Bronchial epithelial cell (primary cell): ENCODE data around the gene TENT4A. TPM values are rescaled to one million over a fixed set of nuclear protein-coding genes. Genes with fewer than 3 reads are reported as not detected.

Source experiments
- DNase-seq: peaks from one replicate; pipeline ENCODE4 v3.0.0-alpha.2; 2010; ENCODE audit warnings: low read depth
- FAIRE-seq: peaks from 2 replicates; lab custom pipeline; 2011; peaks lifted over from hg19 to GRCh38; lab: Jason Lieb, UNC
- H3K27me3 ChIP-seq: 2 replicates; pipeline ENCODE4 v1.5.1; 2011; ENCODE audit warnings: low read length; ENCODE audit not compliant: control insufficient read depth, insufficient read depth
- H3K36me3 ChIP-seq: 2 replicates; pipeline ENCODE4 v1.5.1; 2011; ENCODE audit warnings: low read length; ENCODE audit not compliant: control insufficient read depth, insufficient read depth
- H3K4me3 ChIP-seq: 2 replicates; pipeline ENCODE4 v1.5.1; 2011; ENCODE audit warnings: mild to moderate bottlenecking, low read depth, low read length, control low read depth
- CTCF ChIP-seq: IDR thresholded peaks from 2 replicates; pipeline ENCODE4 v1.5.1; 2011; ENCODE audit warnings: mild to moderate bottlenecking, moderate library complexity, low read length, control low read depth, inconsistent platforms; ENCODE audit not compliant: insufficient read depth, severe bottlenecking
- total RNA-seq: library from RNA; depleted of rRNA; stranded (reverse); fragments of >200 nt; gene quantifications from 2 replicates; pipeline ENCODE4 v1.2.1, GENCODE V29; 2014

Gene TENT4A
- total RNA-seq, 1 donor from 2014 or later: 6.8 TPM

- Histone ChIP-seq H3K27me3 (no peaks in the 10 kb centered on the region), H3K36me3 (peaks cover 7% of the 10 kb centered on the region), H3K4me3 (no peak overlapping the region)
- no peak for TF ChIP-seq CTCF
- DNase-seq: no peak
- FAIRE-seq: no peak
These were observed 38.8 kb upstream of the TENT4A start for GRCh38 chr5:6674421-6674820.

- no peak for DNase-seq
- no peak for TF ChIP-seq CTCF
- no peak for FAIRE-seq
- Histone ChIP-seq H3K27me3 (no peaks in the 10 kb centered on the region), H3K36me3 (peaks cover 5% of the 10 kb centered on the region), H3K4me3 (no peak overlapping the region)
These were observed 38.3 kb upstream of the TENT4A start for GRCh38 chr5:6674886-6675285.

- no peaks in the 10 kb centered on the region for H3K27me3 ChIP-seq
- no peak for FAIRE-seq
- H3K36me3 ChIP-seq: no peaks in the 10 kb centered on the region
- H3K4me3 ChIP-seq: no peak overlapping the region
- peak; percentile 14 for TF ChIP-seq CTCF
- no peak for DNase-seq
These were observed 37.3 kb upstream of the TENT4A start for GRCh38 chr5:6675784-6676491.

- FAIRE-seq (no peak), DNase-seq (peak; percentile 78)
- no peak overlapping the region for H3K4me3 ChIP-seq
These were observed 36.5 kb upstream of the TENT4A start for GRCh38 chr5:6676702-6677101.

GRCh38 chr5:6678385-6678784 is 34.8 kb upstream of the TENT4A start:
- TF ChIP-seq CTCF: no peak
- no peaks in the 10 kb centered on the region for H3K27me3 ChIP-seq
- no peak for FAIRE-seq
- H3K4me3 ChIP-seq: no peak overlapping the region
- no peaks in the 10 kb centered on the region for H3K36me3 ChIP-seq
- no peak for DNase-seq

More at GRCh38 chr5:6676702-6677101, 36.5 kb upstream of the TENT4A start:
- Histone ChIP-seq H3K27me3 (no peaks in the 10 kb centered on the region), H3K36me3 (no peaks in the 10 kb centered on the region)
- no peak for TF ChIP-seq CTCF

- H3K36me3 ChIP-seq: no peaks in the 10 kb centered on the region
- no peak for TF ChIP-seq CTCF
These were observed 32.3 kb upstream of the TENT4A start for GRCh38 chr5:6680922-6681321.

More at GRCh38 chr5:6680922-6681321, 32.3 kb upstream of the TENT4A start:
- no peak for FAIRE-seq
- DNase-seq: no peak
- H3K4me3 ChIP-seq: no peak overlapping the region
- no peaks in the 10 kb centered on the region for H3K27me3 ChIP-seq
